ENCODE data around the gene MEGF11. TPM values are rescaled to one million over a fixed set of nuclear protein-coding genes. Genes with fewer than 3 reads are reported as not detected.

MEGF11 gene
- total RNA-seq, 1 donor: 0.27 TPM

- no peak for DNase-seq (ENCODE audit: low read depth in 2 of 3, low spot score in 2 of 3)
Observed at GRCh38 chr15:66241087-66241907, 12.3 kb downstream of the MEGF11 start.

- DNase-seq (ENCODE audit: low read depth in 2 of 3, low spot score in 2 of 3): no peak
Observed at GRCh38 chr15:66240240-66240794, 13.2 kb downstream of the MEGF11 start.

GRCh38 chr15:66239514-66239913 lies 14.0 kb downstream of the MEGF11 start:
- no peak for DNase-seq (ENCODE audit: low read depth in 2 of 3, low spot score in 2 of 3)

GRCh38 chr15:66238318-66238717 lies 15.2 kb downstream of the MEGF11 start:
- DNase-seq (ENCODE audit: low read depth in 2 of 3, low spot score in 2 of 3): no peak

- no peak for DNase-seq (ENCODE audit: low read depth in 2 of 3, low spot score in 2 of 3)
Observed at GRCh38 chr15:66237513-66238235, 15.9 kb downstream of the MEGF11 start.

GRCh38 chr15:66236806-66237375 lies 16.7 kb downstream of the MEGF11 start:
- no peak for DNase-seq (ENCODE audit: low read depth in 2 of 3, low spot score in 2 of 3)

GRCh38 chr15:66235866-66236265 lies 17.7 kb downstream of the MEGF11 start:
- DNase-seq (ENCODE audit: low read depth in 2 of 3, low spot score in 2 of 3): no peak

- DNase-seq (ENCODE audit: low read depth in 2 of 3, low spot score in 2 of 3): no peak
Observed at GRCh38 chr15:66234798-66235197, 18.8 kb downstream of the MEGF11 start.

GRCh38 chr15:66233487-66234415 lies 19.8 kb downstream of the MEGF11 start:
- no peak for DNase-seq (ENCODE audit: low read depth in 2 of 3, low spot score in 2 of 3)

- DNase-seq (ENCODE audit: low read depth in 2 of 3, low spot score in 2 of 3): no peak
Observed at GRCh38 chr15:66232267-66232625, 21.3 kb downstream of the MEGF11 start.

GRCh38 chr15:66231394-66232266 lies 21.9 kb downstream of the MEGF11 start:
- no peak for DNase-seq (ENCODE audit: low read depth in 2 of 3, low spot score in 2 of 3)

GRCh38 chr15:66229790-66230465 lies 23.6 kb downstream of the MEGF11 start:
- DNase-seq (ENCODE audit: low read depth in 2 of 3, low spot score in 2 of 3): no peak

GRCh38 chr15:66228807-66229735 lies 24.5 kb downstream of the MEGF11 start:
- DNase-seq (ENCODE audit: low read depth in 2 of 3, low spot score in 2 of 3): no peak

GRCh38 chr15:66226736-66227135 lies 26.8 kb downstream of the MEGF11 start:
- DNase-seq (ENCODE audit: low read depth in 2 of 3, low spot score in 2 of 3): no peak

- DNase-seq (ENCODE audit: low read depth in 2 of 3, low spot score in 2 of 3): no peak
Observed at GRCh38 chr15:66225656-66226274, 27.8 kb downstream of the MEGF11 start.

GRCh38 chr15:66224946-66225345 lies 28.6 kb downstream of the MEGF11 start:
- no peak for DNase-seq (ENCODE audit: low read depth in 2 of 3, low spot score in 2 of 3)
